Measurements from ENCODE around the gene ZDHHC4.

DNA sequence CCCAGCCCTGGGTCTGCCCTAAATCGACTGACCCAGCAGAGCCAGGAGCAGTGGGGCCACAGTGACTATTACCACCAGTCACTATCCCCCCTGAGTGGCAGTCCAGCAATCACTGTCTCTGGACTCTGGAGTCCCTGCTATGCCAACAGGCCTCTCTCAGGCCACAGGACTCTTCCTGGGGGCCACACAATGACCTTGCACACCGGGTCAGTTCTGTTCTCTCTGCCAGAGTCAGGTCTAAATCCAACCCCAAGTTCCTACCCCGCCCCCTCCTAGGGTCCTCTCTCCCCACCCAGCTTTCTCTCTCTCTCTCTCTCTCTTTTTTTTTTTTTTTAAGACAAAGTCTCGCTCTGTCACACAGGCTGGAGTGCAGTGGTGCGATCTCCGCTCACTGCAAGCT, 47.6 kb upstream of the ZDHHC4 start:
- TF ChIP-seq, protein P1, sequence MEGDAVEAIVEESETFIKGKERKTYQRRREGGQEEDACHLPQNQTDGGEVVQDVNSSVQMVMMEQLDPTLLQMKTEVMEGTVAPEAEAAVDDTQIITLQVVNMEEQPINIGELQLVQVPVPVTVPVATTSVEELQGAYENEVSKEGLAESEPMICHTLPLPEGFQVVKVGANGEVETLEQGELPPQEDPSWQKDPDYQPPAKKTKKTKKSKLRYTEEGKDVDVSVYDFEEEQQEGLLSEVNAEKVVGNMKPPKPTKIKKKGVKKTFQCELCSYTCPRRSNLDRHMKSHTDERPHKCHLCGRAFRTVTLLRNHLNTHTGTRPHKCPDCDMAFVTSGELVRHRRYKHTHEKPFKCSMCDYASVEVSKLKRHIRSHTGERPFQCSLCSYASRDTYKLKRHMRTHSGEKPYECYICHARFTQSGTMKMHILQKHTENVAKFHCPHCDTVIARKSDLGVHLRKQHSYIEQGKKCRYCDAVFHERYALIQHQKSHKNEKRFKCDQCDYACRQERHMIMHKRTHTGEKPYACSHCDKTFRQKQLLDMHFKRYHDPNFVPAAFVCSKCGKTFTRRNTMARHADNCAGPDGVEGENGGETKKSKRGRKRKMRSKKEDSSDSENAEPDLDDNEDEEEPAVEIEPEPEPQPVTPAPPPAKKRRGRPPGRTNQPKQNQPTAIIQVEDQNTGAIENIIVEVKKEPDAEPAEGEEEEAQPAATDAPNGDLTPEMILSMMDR (conservative IDR thresholded peaks at IDR 0.05) = no peak
- TF ChIP-seq EZH2 (IDR thresholded peaks at IDR 0.05; ENCODE audit: low read depth) = no peak
